Nephron progenitor cell (in vitro differentiated cells): Measurements from ENCODE around the gene CACNA1C.

Experiments used
- DNase-seq: peaks from one replicate; pipeline ENCODE4 v3.0.0; 2021
- H3K27ac Mint-ChIP-seq: 2 replicates; pipeline ENCODE4 v1.8.0; 2021; ENCODE audit warnings: mild to moderate bottlenecking, moderate library complexity, mixed read lengths
- H3K27me3 Mint-ChIP-seq: 2 replicates; pipeline ENCODE4 v1.8.0; 2021; ENCODE audit warnings: mild to moderate bottlenecking, low read depth, mixed read lengths; ENCODE audit not compliant: poor library complexity
- H3K36me3 Mint-ChIP-seq: 2 replicates; pipeline ENCODE4 v1.8.0; 2021; ENCODE audit warnings: low read depth, mixed read lengths
- H3K4me1 Mint-ChIP-seq: 2 replicates; pipeline ENCODE4 v1.8.0; 2021; ENCODE audit warnings: mixed read lengths
- H3K4me3 Mint-ChIP-seq: 2 replicates; pipeline ENCODE4 v1.8.0; 2021; ENCODE audit warnings: mild to moderate bottlenecking, moderate library complexity, mixed read lengths
- H3K9me3 Mint-ChIP-seq: 2 replicates; pipeline ENCODE4 v1.8.0; 2021; ENCODE audit warnings: mild to moderate bottlenecking, moderate library complexity, mixed read lengths
- CTCF ChIP-seq: fragments of 200-600 bp; sonication (generic); IDR thresholded peaks from 2 replicates; pipeline ENCODE4 v1.5.0; 2021; ENCODE audit warnings: antibody characterized with exemption

Gene CACNA1C

GRCh38 chr12:2288001-2288400 lies 235.2 kb downstream of the CACNA1C start:
- Mint-ChIP-seq H3K9me3 (no peaks in the 10 kb centered on the region), H3K4me3 (no peak overlapping the region), H3K36me3 (no peaks in the 10 kb centered on the region), H3K4me1 (peaks cover 76% of the 10 kb centered on the region), H3K27me3 (no peaks in the 10 kb centered on the region), H3K27ac (no peak overlapping the region)
- no peak for DNase-seq
- TF ChIP-seq CTCF, result no peak

- Mint-ChIP-seq H3K9me3 (no peaks in the 10 kb centered on the region), H3K4me1 (peaks cover 74% of the 10 kb centered on the region), H3K27me3 (no peaks in the 10 kb centered on the region), H3K27ac (no peak overlapping the region), H3K36me3 (no peaks in the 10 kb centered on the region), H3K4me3 (no peak overlapping the region)
- no peak for TF ChIP-seq CTCF
- DNase-seq, result no peak
These were observed 235.7 kb downstream of the CACNA1C start for GRCh38 chr12:2288471-2288870.

GRCh38 chr12:2288875-2289274 lies 236.1 kb downstream of the CACNA1C start:
- Mint-ChIP-seq H3K27me3 (no peaks in the 10 kb centered on the region), H3K36me3 (no peaks in the 10 kb centered on the region), H3K9me3 (no peaks in the 10 kb centered on the region), H3K4me3 (no peak overlapping the region), H3K27ac (no peak overlapping the region), H3K4me1 (peaks cover 71% of the 10 kb centered on the region)
- no peak for DNase-seq
- no peak for TF ChIP-seq CTCF

GRCh38 chr12:2289525-2289924 lies 236.7 kb downstream of the CACNA1C start:
- Mint-ChIP-seq H3K27ac (no peak overlapping the region), H3K4me1 (peaks cover 71% of the 10 kb centered on the region), H3K4me3 (no peak overlapping the region), H3K36me3 (no peaks in the 10 kb centered on the region), H3K27me3 (no peaks in the 10 kb centered on the region), H3K9me3 (no peaks in the 10 kb centered on the region)
- no peak for TF ChIP-seq CTCF
- no peak for DNase-seq

- DNase-seq, result no peak
- no peak for TF ChIP-seq CTCF
- H3K4me1 Mint-ChIP-seq, result peaks cover 71% of the 10 kb centered on the region
- H3K9me3 Mint-ChIP-seq, result no peaks in the 10 kb centered on the region
- no peaks in the 10 kb centered on the region for H3K36me3 Mint-ChIP-seq
- H3K4me3 Mint-ChIP-seq, result no peak overlapping the region
- no peaks in the 10 kb centered on the region for H3K27me3 Mint-ChIP-seq
- no peak overlapping the region for H3K27ac Mint-ChIP-seq
These were observed 237.3 kb downstream of the CACNA1C start for GRCh38 chr12:2290091-2290490.

GRCh38 chr12:2290516-2291065 lies 237.8 kb downstream of the CACNA1C start:
- H3K9me3 Mint-ChIP-seq, result no peaks in the 10 kb centered on the region
- no peaks in the 10 kb centered on the region for H3K27me3 Mint-ChIP-seq
- no peaks in the 10 kb centered on the region for H3K36me3 Mint-ChIP-seq
- H3K4me1 Mint-ChIP-seq, result peaks cover 69% of the 10 kb centered on the region
- H3K27ac Mint-ChIP-seq, result no peak overlapping the region
- no peak overlapping the region for H3K4me3 Mint-ChIP-seq
- TF ChIP-seq CTCF, result no peak
- no peak for DNase-seq
